MM.1S (cell line): ENCODE measurements around the gene CCNA2.

Experiments
- CTCF ChIP-seq: fragments of 300-600 bp; sonication (generic); IDR thresholded peaks from 2 replicates; pipeline ENCODE4 v1.5.1; 2016; ENCODE audit warnings: antibody characterized with exemption, low read length, mixed read lengths
- EZH2 ChIP-seq: fragments of 300-600 bp; sonication (generic); optimal IDR thresholded peaks from 2 replicates; pipeline ENCODE3; 2017; ENCODE audit warnings: low read depth, mild to moderate bottlenecking, antibody characterized with exemption, low read length, mixed read lengths

GRCh38 chr4:121783210-121783609 lies 40.5 kb downstream of the CCNA2 start:
- TF ChIP-seq CTCF = no peak
- TF ChIP-seq EZH2 = no peak
